ENCODE measurements around the gene ULK4.

ULK4 gene

DNA sequence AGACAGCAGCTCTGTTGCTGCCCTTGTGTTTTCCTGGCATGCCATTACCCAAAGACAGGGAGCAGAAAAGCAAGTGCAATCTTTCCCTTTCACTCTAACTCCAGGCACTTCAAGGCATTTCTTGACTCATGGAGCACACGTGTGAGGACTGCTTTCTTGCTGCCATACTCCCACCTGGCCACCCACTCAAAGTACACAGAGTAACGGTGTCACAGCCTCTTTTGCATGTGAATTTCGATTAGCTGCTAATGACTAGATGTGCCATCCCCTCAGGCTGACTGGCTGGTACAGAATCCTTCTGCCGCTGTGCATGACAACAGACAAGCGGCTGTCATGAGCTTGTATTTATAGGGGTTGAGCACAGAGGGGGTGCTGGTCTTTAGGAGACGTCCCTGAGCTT lies 382.0 kb downstream of the ULK4 start:
- H3K36me3 ChIP-seq (ENCODE audit: insufficient read depth, low read length), result no peaks in the 10 kb centered on the region
- H3K27me3 ChIP-seq (ENCODE audit: insufficient read depth, low read length, poor library complexity), result no peaks in the 10 kb centered on the region
- H3K4me3 ChIP-seq (ENCODE audit: low read depth in 1 of 2, low read length in 2 of 2), result no peak overlapping the region
- no peak for TF ChIP-seq CTCF (IDR thresholded peaks at IDR 0.05; ENCODE audit: borderline replicate concordance, extremely low read depth, low read length, poor library complexity, severe bottlenecking)
- H3K4me2 ChIP-seq (ENCODE audit: insufficient read depth, low read length), result no peak overlapping the region
- DNase-seq (no peak), ATAC-seq (ENCODE audit: insufficient read depth, low read depth) (no peak)
- H3K79me2 ChIP-seq (ENCODE audit: insufficient read depth, low read length), result no peaks in the 10 kb centered on the region
- H3K9me3 ChIP-seq (ENCODE audit: insufficient read depth, low read length, severe bottlenecking), result no peaks in the 10 kb centered on the region
- no peaks in the 10 kb centered on the region for H4K20me1 ChIP-seq (ENCODE audit: insufficient read depth, low read length)
- no peak overlapping the region for H3K9ac ChIP-seq (ENCODE audit: low read depth, low read length)
- H3K27ac ChIP-seq (ENCODE audit: low read length), result no peak overlapping the region
- no peak overlapping the region for H2AFZ ChIP-seq (ENCODE audit: low read depth, low read length)
- no peaks in the 10 kb centered on the region for H3K4me1 ChIP-seq (ENCODE audit: insufficient read depth, low read length)

DNA sequence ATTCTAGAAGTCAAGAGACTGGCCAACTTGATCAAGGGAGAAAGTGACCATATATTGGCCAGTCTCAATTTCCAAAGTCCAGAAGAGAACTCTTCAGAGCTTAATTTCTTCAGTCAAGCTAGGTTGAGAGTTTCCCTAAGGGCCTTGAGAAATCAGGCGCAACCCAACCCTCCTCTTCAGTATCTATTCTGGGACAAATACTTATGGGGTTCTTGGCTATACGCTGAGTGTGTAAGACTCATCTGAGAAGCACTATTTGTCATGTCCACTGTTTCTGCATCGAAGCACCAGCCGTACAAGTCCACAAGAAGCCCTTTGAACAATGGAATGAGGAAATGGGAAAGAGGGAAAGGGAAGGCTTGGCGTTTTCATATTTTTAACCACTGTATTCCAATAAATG lies 383.1 kb downstream of the ULK4 start:
- Histone ChIP-seq H3K36me3 (ENCODE audit: insufficient read depth, low read length) (no peaks in the 10 kb centered on the region), H4K20me1 (ENCODE audit: insufficient read depth, low read length) (no peaks in the 10 kb centered on the region), H3K4me1 (ENCODE audit: insufficient read depth, low read length) (no peaks in the 10 kb centered on the region), H3K9me3 (ENCODE audit: insufficient read depth, low read length, severe bottlenecking) (no peaks in the 10 kb centered on the region), H3K4me2 (ENCODE audit: insufficient read depth, low read length) (no peak overlapping the region), H3K4me3 (ENCODE audit: low read depth in 1 of 2, low read length in 2 of 2) (no peak overlapping the region), H3K27me3 (ENCODE audit: insufficient read depth, low read length, poor library complexity) (no peaks in the 10 kb centered on the region), H2AFZ (ENCODE audit: low read depth, low read length) (no peak overlapping the region), H3K79me2 (ENCODE audit: insufficient read depth, low read length) (no peaks in the 10 kb centered on the region), H3K27ac (ENCODE audit: low read length) (no peak overlapping the region), H3K9ac (ENCODE audit: low read depth, low read length) (no peak overlapping the region)
- TF ChIP-seq EZH2 (IDR thresholded peaks at IDR 0.05; ENCODE audit: borderline replicate concordance, low read depth, low read length, severe bottlenecking), result no peak
- TF ChIP-seq CTCF (IDR thresholded peaks at IDR 0.05; ENCODE audit: borderline replicate concordance, extremely low read depth, low read length, poor library complexity, severe bottlenecking), result no peak
- ATAC-seq (ENCODE audit: insufficient read depth, low read depth), result no peak
- no peak for DNase-seq

DNA sequence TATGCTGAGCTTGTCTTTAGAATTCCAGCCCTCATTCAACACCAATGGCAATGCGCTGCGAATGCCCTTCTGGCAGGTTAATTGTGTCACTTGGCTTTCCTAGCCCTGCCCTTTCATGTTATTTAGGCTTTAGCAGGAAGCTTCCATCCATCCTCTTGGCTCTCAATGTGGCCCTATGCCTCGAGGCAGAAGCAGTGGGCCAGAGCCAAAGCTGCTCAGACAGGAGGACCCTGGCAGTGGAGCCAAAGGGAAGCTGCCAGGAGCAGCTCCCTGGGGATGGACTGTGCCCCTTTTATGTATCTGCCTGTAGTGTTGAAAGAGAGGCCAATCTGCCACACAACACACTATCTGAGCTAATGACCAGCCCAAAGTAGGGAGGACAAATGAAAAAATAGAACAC lies 386.2 kb downstream of the ULK4 start:
- no peaks in the 10 kb centered on the region for H4K20me1 ChIP-seq (ENCODE audit: insufficient read depth, low read length)
- no peak overlapping the region for H3K27ac ChIP-seq (ENCODE audit: low read length)
- no peak overlapping the region for H3K4me3 ChIP-seq (ENCODE audit: low read depth in 1 of 2, low read length in 2 of 2)
- DNase-seq, result no peak
- no peaks in the 10 kb centered on the region for H3K36me3 ChIP-seq (ENCODE audit: insufficient read depth, low read length)
- H3K9me3 ChIP-seq (ENCODE audit: insufficient read depth, low read length, severe bottlenecking), result no peaks in the 10 kb centered on the region
- no peaks in the 10 kb centered on the region for H3K79me2 ChIP-seq (ENCODE audit: insufficient read depth, low read length)
- H3K9ac ChIP-seq (ENCODE audit: low read depth, low read length), result no peak overlapping the region
- H3K4me2 ChIP-seq (ENCODE audit: insufficient read depth, low read length), result no peak overlapping the region
- H3K27me3 ChIP-seq (ENCODE audit: insufficient read depth, low read length, poor library complexity), result no peaks in the 10 kb centered on the region
- TF ChIP-seq EZH2 (IDR thresholded peaks at IDR 0.05; ENCODE audit: borderline replicate concordance, low read depth, low read length, severe bottlenecking) (no peak), CTCF (IDR thresholded peaks at IDR 0.05; ENCODE audit: borderline replicate concordance, extremely low read depth, low read length, poor library complexity, severe bottlenecking) (no peak)
- no peak for ATAC-seq (ENCODE audit: insufficient read depth, low read depth)
- no peaks in the 10 kb centered on the region for H3K4me1 ChIP-seq (ENCODE audit: insufficient read depth, low read length)
- no peak overlapping the region for H2AFZ ChIP-seq (ENCODE audit: low read depth, low read length)

DNA sequence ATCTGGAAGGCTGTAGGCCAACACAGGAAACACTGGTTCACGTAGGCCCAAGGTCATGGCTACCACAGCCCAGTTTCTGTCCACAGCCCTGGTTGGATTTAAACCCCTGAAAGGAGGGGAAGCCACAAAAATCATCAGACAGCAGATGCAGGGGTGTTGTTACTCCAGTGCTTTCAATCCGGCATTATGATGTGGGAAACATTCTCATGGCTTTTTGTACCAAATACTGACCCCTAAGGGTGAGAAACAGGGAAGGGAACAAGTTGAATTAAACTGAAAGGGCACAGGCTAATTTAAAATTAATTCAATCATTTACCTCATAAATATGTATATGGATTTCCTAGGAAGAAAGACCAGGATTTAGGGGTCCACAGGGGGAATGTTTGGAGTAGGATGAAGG lies 387.0 kb downstream of the ULK4 start:
- no peaks in the 10 kb centered on the region for H3K9me3 ChIP-seq (ENCODE audit: insufficient read depth, low read length, severe bottlenecking)
- no peak overlapping the region for H3K4me2 ChIP-seq (ENCODE audit: insufficient read depth, low read length)
- no peaks in the 10 kb centered on the region for H4K20me1 ChIP-seq (ENCODE audit: insufficient read depth, low read length)
- no peaks in the 10 kb centered on the region for H3K79me2 ChIP-seq (ENCODE audit: insufficient read depth, low read length)
- no peak overlapping the region for H3K4me3 ChIP-seq (ENCODE audit: low read depth in 1 of 2, low read length in 2 of 2)
- no peak overlapping the region for H3K9ac ChIP-seq (ENCODE audit: low read depth, low read length)
- H3K36me3 ChIP-seq (ENCODE audit: insufficient read depth, low read length), result no peaks in the 10 kb centered on the region
- no peak for ATAC-seq (ENCODE audit: insufficient read depth, low read depth)
- no peaks in the 10 kb centered on the region for H3K4me1 ChIP-seq (ENCODE audit: insufficient read depth, low read length)
- no peak overlapping the region for H3K27ac ChIP-seq (ENCODE audit: low read length)
- H3K27me3 ChIP-seq (ENCODE audit: insufficient read depth, low read length, poor library complexity), result no peaks in the 10 kb centered on the region
- TF ChIP-seq EZH2 (IDR thresholded peaks at IDR 0.05; ENCODE audit: borderline replicate concordance, low read depth, low read length, severe bottlenecking), result no peak
- DNase-seq, result no peak
- no peak overlapping the region for H2AFZ ChIP-seq (ENCODE audit: low read depth, low read length)

Measured in DND-41 (cell line).